A549 treated with AZD2906 at 1 μM for 4 hours (cell line): Measurements from ENCODE around the gene ATL2. TPM values are rescaled to one million over a fixed set of nuclear protein-coding genes. Genes with fewer than 3 reads are reported as not detected.

Experiments used
- total RNA-seq: library from RNA; stranded (reverse); fragments of 200-300 nt; extraction: Qiagen RNA extraction; gene quantifications from 5 replicates; pipeline ENCODE4 v1.2.3, GENCODE V29; 2022

The ATL2 gene
- total RNA-seq: 44.5 to 68.2 TPM (median 48.5 TPM) in 5 replicates

DNA sequence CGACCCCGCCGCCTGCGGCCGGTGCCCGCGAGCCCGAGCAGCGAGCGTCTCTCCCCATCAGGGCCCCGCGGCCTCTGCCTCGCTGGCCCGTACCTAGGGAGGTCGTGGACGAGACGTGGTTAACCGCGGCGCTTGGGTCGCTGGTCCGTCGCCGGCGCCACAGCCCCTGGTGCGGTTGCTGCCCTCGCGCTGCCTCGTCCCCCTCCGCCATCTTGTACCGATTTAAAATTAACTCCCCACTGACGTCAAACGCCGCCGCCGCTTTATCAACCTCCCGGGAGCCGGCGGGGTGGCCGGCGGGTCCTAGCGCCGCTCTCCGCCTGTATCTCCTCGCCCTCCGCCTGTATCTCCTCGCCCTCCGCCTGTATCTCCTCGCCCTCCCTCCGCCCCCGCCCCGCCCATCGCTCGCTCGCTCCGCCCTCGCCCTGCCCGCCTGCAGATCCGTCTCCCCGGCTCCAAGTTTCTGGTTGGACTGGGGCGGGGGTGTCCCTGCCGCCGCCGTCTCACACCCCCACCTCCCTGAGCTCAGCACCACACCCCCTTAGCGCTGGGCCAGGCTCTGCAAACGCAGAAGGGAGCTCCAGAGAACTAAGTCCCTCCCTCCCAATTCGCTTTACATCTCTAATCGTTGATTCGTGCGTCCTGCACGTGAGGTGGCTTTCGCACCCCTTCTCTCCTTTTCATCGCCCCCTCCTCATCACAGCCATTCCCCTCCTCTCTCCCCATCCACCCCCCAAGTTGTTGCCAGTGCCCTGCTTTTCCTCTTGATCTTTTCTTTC lies at the start of gene ATL2:
TSS of gene ATL2 (minus strand) at position 224 of the 779 bp plus-strand sequence. CDS start at position 211, 13 bp downstream.

Other genes with a start within 250 kb of the ATL2 start
- gene HNRNPLL, start 225.7 kb upstream of the ATL2 start, total RNA-seq: 20.7 to 27.2 TPM (median 25.5 TPM) in 5 replicates